Measurements from ENCODE around the gene TRAF3.
"Not testable (repeated sequence)": the region's sequence is repeated elsewhere in the genome, so short reads cannot be mapped to it uniquely, and the experiment has no call there.

The TRAF3 gene

DNA sequence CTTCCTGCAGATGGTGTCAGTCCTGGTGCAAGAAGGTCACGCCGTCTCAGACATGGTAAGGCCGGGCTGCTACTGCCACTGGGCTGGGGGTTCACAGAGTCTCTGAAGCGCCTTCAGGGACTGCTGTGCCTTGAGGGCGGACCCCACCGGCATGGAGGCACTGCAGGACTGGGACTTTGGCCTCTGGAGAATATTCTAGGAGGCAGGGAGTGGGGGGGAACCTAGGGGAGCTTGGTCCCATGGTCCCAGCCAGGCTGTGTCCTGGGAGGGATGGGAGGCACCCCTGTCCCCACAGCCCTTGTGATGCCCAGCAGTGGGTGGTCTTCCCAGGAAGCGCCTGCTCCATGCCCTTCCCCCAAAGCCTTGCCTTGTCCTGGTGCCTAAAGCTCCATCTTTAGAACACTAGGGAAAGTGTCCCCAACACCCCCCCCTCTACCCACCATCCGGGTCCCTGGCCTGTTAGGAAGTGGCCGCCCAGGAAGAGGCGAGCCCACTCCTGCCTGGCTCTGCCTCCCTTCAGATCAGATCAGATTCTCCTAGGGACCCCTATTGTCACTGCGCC lies 146.8 kb downstream of the TRAF3 start:
- no peak for DNase-seq (ENCODE audit: low read depth)

DNA sequence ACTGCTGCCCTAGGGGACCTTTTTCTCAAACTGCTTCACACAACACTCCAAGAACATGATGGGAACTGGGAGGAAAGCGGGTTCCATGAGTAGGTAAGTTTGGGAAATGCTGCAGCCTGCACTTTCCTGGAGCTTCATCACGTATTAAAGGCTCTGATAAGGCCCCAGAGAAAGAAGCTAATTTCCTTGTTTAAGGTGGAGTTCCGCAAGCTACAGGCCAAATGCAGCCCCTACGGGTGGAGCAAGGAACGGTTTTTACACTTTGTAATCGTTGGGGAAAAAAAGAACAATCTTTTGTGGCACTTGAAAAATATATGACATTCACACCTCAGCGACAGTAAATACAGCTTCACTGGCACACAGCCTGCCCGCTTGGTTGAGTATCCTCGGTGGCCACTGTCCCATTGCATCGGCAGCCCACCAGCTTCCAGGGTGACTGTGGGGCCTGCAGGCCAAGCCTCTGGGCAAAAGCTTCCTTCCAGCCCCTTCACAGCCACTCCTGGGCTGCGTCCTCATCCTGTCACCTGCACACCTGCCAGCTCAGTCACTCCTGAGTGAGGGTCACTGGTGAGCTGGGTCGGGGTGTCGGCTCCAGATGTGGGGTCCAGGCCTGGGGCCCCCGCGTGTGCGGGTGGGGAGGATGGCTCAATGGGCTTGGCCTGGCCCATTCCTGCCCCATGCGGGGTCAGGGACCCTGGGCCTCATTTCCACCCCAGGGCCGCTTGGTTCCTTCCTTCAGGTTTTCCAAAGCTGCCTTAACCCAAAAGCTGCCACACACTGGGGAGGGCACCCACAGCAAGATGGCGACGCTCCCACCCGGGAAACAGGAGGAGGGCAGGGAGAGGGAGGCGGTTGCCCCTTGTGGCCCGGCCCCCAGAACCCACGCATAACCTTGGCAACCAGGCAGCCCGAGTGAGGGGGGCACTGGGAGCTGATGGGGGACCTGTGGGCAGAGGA lies 147.7 kb downstream of the TRAF3 start:
- DNase-seq (ENCODE audit: low read depth): no peak

DNA sequence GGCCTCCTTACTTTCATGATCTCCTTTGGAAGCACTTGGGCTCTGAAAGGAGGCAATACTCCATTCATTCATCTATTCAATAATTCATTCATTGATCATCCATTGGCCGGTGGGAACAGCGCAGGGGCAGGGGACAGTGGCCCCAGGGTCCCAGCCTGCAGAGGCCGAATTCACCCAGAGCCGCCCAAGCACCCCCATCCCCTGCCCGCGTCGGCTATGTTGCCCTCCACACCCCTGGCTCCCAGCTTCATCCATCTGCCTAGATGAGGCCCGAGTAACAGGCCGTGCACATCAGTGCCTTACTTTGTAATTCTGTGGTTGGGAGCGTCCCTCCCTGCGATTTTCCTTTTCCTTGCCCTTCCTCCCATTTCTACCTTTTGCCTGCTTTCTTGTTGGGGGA lies 148.4 kb downstream of the TRAF3 start:
- DNase-seq (ENCODE audit: low read depth): no peak

DNA sequence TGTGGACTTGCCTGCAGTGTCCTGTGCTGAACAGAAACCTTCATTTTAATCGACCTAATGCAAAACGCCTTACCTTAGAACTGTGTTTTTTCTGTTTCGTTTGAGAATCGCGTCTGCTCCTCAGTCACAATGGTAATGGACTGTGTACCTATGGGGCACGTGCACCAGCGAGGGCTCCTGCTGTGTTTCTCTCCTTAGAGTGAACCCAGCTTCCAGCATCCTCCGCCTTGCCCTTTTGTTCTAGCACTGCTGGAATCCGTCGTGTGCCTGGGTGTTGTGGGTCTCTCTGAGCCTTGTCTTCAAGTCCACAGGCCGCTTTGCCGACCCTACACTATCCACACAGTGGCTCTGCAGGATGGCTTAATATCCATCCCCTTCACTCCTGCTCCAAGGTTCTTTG lies 148.9 kb downstream of the TRAF3 start:
- DNase-seq (ENCODE audit: low read depth): no peak

DNA sequence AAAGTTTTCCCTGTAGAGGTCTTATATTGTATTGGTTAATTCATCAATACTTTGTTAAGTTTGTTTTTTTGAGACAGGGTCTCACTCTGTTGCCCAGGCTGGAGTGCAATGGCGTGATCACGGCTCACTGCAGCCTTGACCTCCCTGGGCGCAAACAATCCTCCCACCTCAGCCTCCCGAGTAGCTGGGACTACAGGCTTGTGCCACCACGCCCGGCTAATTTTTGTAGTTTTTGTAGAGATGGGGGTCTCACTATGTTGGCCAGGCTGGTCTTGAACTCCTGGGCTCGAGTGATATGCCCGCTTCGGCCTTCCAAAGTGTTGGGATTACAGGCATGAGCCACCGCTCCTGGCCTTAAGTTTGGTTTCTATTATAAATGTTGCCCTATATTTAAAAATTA lies 149.6 kb downstream of the TRAF3 start:
- not testable (repeated sequence) for DNase-seq (ENCODE audit: low read depth)

DNA sequence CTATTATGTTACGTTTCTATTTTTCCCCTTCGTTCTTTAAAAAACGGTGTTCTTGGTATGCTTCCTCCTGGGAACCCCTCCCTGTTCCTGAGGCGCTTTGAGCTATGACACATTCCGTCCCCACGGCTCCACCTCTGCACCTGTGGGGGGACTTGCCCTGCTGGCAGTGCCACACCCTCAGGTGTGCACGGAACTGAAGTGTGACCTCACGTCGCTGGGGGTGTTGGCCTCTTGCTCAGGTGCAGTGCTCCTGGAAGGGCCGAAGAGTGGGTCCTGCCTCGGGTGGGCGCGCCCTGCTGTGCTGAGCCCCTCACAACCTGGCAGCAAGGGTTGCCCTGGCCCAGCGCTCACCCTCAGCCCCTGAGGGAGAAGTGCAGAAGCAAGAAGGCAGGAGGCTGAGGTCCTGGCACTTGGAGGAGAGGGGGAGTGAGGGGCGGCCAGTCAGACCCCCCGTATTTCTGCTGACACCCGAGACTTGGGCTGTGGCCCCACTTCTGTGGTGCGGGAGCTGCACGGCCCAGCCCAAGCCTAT lies 150.2 kb downstream of the TRAF3 start:
- no peak for DNase-seq (ENCODE audit: low read depth)

DNA sequence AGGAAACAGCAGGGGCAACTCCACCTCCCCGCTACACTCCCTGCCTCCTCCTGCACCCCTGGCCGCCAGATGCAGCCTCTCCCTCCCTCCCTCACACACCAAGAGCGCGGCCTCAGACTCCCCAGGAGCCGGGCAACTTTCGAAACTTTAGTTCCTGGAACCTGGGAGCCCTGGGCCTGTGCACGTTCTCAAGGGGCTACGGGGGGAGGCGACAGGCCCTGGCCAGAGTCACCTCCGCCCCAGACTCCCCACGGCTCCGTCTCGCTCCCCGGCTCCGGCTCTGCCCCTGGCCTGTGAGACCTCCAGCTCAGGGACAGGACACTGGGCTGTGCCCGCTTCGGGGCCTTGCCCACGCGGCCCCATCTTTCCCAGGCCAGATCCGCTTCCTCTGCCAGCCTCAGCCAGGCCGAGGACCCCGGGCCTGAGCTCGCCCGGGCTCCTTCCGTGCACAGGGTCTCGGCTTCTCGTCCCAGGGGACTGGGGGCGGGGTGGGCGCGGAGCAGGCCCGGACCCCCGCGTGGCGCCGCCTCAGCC lies 150.7 kb downstream of the TRAF3 start:
- DNase-seq (ENCODE audit: low read depth): no peak

DNA sequence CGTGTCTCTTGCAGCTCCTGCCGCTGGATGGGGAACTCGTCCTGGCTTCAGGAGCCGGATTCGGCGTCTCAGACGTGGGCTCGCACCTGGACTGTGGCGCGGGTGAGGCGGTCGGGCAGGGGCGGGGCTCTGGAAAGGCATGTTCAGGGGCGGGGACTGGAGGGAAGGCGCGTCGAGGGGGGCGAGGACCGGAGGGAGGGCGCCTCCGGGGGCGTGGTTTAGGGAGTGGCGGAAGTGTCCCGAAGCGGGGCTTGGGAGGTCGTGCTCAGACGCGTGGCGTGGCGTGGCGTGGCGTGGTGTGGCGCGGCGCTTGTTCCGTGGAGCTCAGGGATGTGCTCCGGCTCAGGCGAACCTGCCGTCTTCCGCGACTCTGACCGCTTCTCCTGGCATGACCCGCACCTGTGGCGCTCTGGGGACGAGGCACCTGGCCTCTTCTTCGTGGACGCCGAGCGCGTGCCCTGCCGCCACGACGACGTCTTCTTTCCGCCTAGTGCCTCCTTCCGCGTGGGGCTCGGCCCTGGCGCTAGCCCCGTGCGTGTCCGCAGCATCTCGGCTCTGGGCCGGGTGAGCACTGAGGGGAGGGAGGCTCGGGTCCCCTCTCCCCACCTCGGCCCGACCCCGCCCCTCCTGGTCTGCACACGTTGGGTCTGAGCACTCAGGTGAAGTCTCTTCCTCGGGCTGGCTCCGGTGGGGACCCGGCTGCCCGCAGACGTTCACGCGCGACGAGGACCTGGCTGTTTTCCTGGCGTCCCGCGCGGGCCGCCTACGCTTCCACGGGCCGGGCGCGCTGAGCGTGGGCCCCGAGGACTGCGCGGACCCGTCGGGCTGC lies 151.4 kb downstream of the TRAF3 start:
- DNase-seq (ENCODE audit: low read depth): peak; percentile 18

DNA sequence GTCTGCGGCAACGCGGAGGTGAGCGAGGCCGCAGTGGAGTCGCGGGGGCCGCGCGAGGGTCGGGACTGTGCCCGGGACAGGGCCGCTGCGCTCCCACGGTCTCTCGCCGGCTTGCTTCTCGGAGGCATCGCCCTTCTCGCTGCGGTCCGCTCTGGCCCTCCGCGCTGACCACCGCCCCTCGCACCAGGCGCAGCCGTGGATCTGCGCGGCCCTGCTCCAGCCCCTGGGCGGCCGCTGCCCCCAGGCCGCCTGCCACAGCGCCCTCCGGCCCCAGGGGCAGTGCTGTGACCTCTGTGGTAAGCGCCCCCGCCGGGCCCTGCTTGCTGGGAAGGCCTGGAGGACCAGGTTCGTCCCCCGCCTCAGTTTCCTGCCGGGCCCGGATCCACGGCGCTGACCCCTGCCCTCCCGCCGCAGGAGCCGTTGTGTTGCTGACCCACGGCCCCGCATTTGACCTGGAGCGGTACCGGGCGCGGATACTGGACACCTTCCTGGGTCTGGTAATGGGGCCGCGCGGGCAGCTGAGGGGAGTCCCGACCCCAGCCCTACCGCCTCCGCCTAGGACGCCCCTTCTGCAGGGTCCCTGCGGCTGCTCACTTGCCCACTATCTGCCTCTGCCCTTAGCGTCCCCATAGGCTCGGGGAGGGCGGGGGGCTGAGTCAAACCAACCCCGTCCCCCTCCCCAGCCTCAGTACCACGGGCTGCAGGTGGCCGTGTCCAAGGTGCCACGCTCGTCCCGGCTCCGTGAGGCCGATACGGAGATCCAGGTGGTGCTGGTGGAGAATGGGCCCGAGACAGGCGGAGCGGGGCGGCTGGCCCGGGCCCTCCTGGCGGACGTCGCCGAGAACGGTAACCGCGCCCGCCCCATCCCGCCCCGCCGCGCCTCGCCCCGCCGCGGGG lies 152.2 kb downstream of the TRAF3 start:
- DNase-seq (ENCODE audit: low read depth): no peak

DNA sequence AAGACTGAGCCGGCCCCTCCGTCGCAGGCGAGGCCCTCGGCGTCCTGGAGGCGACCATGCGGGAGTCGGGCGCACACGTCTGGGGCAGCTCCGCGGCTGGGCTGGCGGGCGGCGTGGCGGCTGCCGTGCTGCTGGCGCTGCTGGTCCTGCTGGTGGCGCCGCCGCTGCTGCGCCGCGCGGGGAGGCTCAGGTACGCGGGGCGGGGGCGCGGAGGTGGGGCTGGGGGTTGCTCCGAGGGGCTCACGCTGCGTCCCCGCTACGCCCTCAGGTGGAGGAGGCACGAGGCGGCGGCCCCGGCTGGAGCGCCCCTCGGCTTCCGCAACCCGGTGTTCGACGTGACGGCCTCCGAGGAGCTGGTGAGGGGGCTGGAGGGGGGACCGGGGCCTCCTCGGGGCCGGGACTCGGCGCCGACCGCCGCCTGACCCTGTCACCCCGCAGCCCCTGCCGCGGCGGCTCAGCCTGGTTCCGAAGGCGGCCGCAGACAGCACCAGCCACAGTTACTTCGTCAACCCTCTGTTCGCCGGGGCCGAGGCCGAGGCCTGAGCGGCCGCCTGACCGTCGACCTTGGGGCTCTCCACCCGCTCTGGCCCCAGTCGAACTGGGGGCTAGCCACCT lies 153.0 kb downstream of the TRAF3 start:
- DNase-seq (ENCODE audit: low read depth): no peak

DNA sequence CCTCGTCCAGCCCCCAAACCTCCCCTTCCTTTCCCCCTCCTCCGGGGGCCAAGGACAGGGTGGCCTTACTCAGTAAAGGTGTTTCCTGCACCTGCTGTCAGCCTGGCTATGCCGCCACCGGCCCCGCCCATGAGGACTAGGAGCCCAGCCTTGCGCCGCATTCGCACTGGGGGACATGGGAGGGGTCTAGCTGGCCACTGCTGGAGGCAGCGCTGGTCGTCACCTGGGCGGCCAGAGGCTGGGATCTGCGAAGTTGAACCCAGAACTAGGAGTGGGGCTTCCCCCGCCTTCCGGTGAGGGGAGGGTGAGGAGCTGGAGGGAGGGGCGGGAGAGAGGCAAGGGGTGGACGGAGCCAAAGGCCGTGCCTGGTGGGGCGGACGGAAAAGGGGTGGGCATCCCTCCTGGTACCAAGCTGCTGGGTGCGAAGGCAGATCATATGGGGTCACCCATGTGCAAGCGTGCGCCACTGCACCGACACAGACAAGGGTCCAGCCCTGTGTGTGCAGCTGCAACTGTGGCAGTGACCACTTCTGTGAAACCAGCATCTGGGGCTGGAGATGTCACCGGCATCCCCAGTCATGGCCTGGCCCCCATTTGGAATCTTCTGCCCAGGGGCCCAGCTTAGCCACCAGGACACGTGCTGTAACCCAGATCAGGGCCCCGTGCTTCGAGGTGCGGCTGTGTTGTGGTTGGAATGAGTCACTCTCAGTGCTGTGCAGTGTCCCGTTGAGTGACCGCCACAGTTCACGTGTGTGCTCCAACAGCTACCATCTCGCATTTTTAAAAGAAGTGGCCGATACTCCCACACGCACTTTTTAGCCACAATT lies 153.7 kb downstream of the TRAF3 start:
- peak; percentile 43 for DNase-seq (ENCODE audit: low read depth)

DNA sequence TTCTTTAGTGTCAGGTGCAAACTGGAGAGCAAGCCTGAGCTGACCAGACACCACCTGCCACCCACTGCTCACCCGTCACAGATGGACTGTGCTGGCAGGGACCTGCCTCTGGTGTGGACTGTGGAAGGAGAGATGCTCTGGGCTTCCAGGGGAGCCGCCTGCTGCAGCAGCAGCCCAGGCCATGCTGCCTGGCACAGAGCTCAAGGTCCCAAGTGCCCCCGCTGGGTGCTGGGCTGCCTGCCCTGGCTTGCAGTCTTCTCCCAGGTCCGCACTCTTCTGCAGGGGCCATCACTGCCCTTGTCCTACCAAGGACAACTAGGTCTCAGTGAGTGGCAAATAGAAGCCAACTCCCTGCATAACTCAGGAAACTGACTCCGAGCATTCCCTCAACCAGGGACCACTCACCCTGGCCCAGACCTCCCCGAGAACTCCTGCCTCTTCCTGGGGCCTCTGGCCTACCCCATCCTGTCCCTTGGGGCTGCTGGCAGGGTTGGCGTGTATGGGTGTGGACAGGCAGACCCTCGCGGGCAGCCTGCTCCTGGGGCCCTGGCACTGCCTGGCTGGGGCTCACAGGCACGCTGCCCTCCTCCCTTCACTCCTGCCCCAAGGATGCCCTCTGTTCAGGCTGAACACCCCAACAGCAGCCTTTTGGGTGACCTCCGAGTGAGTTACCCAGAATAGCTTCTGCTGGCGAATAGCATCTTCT lies 154.5 kb downstream of the TRAF3 start:
- no peak for DNase-seq (ENCODE audit: low read depth)

DNA sequence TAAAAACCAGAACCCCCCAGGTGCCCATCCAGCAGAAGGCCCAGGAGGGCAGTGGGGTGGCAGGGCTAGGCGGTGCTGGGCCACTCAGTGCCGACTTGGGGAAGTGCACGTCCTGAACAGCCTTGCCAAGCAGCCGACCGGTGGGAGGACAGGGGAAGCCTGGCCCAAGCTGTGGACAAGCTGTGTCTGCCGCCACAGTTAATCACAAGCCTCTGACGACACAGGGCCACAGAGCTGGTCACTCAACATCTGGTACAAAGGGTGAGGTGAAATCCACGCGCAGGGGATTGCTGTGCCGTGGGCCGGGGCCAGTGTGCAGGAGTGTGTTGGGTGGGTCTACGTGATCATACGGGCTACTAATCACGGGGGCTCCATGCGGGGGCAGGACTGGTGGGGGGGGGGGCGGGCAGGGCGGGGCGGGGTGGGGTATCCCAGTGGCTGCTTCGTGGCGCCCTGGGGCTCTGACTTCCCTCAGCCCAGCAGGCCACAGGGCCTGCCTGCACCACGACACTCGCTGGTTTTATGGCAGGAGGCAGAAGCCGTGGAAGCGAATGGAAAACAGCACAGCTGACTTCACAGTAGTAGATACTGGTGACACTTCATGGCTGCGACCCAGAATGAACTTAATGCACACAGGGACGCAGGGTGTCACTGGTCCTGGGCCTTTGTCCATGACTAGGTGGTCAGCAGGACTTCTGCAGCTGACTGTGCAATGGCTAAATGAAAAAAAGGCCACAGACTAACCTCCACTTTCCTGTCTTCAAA lies 155.4 kb downstream of the TRAF3 start:
- DNase-seq (ENCODE audit: low read depth): no peak

DNA sequence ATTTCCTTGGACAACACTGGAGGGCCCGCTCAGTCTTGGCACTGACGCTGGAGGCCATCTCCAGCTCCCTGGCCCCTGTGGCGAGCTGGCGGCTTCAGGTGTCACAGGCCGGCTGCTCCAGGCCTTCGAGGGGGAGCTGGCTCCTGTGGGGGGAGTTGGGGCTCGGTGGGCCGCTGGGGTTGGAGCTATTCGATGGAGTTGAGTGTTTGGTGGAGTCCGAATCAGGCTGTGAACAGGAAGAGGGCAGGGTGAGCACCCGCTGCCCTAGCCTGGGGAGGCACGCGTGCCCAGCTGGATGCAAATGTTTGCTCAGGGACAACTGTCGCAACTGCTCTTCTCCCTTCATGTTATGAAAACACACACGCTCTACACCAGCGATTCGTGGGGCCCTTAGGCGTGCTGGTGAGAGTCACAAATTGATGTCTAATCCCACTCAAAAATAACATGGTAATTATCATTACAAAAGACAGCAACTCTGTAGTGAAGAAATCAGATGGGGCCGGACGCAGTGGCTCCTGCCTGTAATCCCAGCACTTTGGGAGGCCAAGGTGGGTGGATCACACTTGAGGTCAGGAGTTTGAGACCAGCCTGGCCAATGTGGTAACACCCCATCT lies 156.5 kb downstream of the TRAF3 start:
- DNase-seq (ENCODE audit: low read depth): no peak

DNA sequence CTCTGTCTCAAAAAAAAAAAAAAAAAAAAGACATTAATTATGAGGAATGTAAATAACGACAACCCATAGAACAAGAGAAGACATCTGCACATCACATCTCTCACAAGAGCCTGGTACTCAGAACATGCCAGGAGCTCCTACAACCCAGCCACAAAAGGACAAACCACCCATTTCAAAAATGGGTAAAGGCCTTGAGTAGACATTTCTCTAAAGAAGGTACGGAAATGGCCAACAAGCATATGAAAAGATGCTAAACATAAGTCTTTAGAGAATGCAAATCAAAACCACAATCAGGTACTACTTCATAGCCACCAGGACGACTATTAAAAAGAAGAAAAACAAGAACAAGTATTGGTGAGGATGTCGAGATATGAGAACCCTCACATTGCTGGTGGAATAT lies 158.5 kb downstream of the TRAF3 start:
- DNase-seq (ENCODE audit: low read depth): no peak

DNA sequence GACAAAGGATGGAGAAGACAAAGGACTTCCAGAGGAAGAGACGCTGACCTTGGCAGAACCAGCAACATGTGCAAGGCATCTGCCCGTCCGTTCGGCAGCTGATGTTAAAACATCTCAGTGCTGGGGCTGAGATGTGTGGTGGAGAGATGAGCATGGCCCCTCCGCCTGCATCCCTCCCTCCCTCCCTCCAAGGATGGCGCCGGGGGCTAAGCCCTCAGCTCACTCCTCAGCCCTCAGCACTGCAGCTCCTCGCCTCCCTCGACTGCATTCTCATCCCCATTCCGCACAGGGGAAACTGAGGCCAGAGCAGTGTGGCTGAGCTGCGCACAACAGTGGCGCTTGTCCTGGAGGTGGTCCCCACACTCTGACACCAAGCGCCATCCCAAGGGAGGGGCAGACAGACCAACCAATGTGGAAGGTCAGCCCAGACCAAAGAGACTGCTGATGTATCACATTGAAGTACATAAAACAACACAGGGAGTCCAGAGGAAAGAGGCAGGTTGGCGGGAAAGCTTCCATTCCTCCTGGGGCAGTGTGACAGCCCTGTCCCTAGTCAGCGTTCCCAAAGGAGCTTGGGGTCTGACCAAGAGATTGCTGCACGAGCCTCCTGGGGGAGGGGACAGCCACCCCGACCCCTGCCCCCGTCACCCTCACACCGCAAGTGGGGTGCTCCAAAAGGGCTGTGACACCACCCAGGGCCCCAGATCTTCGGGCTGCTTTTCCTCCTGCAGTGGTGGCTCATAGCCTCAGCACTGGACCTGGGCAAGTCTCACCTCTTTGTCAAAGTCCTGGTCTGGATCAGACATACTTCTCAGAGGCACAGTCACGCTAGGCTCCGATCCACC lies 160.3 kb downstream of the TRAF3 start:
- no peak for DNase-seq (ENCODE audit: low read depth)

DNA sequence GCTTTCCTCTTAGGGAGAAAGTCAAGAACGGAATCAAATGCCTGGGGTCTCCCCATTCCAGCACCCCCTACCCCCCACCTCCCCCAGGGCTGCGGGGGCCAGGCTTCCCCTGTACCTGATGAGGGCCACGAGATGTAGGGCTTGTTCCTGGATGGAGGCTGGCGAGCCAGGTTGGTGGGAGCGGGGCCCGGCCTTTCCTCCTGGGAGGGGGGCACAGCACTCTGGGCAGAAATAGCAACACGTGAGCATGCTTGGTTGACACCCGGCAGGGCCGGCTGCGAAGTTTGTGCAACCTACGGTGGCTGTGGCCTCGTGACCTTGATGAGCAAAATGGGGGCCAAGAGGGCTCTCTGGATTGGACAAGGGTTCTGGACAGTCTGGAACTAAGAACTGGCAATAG lies 160.9 kb downstream of the TRAF3 start:
- DNase-seq (ENCODE audit: low read depth): no peak

Data from iris pigment epithelial cell (primary cell).